ENCODE results near the gene CHCHD4.
"Not testable (repeated sequence)": the region's sequence is repeated elsewhere in the genome, so short reads cannot be mapped to it uniquely, and the experiment has no call there.

Gene CHCHD4

DNA sequence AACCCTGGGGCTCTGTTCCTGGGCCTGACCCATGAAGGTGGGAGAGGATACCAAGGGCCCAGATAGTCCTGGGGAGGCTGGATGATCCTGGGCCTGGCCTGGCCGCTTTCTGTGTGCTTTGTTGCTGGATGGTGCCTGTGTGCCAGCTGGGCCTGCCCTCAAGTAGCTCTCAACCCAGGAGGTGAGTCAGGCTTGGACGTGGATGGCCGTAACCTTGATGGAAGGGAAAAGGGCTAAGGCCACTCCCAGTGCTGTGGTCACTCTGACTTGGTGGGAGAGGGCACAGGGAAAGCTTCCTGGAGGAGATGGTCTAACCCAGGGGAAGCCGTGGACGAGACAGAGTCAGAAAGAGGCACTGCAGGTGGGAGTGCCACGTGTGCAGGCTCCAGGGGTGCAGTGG, 9.6 kb upstream of the CHCHD4 start:
- no peak for DNase-seq

DNA sequence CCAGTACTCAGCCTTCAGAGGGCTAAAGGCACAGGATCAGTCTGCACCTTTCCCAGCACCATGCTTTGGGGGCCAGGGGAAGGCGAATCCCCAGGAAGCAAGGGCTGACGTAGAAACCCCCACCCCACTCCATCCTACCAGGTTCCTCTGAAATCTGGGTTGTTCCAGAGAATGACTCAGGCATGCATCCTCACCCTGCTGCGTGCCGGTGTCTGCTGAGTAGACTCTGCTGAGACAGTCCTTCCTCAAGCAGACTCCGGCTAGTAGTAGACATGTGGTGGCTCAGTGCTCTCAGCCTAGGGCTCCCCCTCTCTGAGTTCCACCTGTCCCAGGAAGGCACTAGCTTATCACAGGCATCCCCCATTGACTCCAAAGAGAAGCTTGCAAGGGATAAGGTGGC, 9.2 kb upstream of the CHCHD4 start:
- no peak for DNase-seq

DNA sequence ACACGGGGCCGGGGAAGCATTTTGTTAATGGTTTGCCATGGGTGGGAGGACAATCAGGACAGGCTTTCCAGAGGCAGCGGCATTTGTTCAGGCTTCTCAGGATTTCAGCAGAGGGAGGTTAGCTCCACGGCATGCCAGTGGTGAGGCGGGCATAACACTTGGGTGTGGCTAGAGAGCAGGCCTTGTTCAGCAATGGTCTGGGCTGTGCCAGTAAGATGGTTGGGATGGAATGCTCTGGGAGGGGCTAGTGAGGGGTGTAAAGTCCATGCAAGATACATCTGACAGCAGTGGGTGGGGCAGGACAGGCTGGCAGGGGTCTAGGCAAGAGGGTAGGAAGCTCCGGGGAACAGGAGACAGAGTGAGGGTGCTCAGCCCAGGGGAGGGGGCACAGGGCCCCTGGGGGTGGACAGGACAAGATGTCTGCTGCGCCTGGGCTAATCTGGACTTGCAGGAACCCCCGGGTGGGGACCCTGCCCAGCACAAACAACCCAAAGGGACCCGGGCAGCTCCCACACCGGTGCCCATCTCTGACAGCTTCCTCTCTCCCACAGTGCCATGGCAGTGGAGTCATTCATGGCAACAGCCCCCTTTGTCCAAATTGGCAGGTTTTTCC, 8.6 kb upstream of the CHCHD4 start:
- no peak for DNase-seq

DNA sequence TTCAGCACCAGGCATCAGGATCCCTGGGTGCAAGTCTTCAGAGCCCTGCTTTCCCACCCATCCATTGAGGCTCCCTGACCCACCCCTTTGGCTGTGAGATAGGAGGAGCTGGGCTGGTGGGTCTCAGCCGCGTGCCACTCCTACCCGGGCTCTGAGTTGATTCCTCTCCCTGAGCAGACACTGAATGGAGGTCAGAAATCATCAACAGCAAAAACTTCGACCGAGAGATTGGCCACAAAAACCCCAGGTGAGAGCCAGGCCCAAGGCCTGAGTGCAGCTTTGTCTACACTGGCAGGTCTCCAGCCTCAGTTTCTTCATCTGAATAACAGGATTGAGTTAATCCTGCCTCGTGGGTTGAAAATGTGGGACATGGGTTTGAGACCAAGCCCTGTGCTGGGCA, 8.0 kb upstream of the CHCHD4 start:
- no peak for DNase-seq

DNA sequence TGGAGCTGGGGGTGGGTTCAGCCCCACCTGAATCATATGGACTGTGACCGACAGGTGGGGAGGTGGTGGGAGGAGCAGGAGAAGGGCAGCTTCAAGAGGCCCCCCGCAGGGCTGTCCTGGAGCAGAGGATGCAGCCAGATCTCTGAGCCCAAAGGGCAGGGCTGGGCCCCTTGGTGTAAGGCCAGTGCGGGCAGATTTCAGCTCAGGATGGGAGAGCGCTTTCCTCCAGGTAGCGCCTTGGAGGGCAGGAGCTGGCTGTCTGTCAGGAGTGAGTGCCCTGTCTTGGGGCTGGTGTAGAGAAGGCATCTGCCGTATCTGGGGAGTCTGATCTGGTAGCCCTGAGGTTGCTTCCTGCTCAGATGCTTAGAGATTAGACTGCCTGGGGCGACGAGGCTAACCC, 7.5 kb upstream of the CHCHD4 start:
- DNase-seq = no peak

GRCh38 chr3:14131134-14131533, 6.5 kb upstream of the CHCHD4 start:
- no peak for DNase-seq

- DNase-seq = no peak
Measured at GRCh38 chr3:14130707-14131106, 6.0 kb upstream of the CHCHD4 start.

GRCh38 chr3:14130230-14130629, 5.6 kb upstream of the CHCHD4 start:
- no peak for DNase-seq

GRCh38 chr3:14129296-14129695, 4.6 kb upstream of the CHCHD4 start:
- DNase-seq = no peak

DNA sequence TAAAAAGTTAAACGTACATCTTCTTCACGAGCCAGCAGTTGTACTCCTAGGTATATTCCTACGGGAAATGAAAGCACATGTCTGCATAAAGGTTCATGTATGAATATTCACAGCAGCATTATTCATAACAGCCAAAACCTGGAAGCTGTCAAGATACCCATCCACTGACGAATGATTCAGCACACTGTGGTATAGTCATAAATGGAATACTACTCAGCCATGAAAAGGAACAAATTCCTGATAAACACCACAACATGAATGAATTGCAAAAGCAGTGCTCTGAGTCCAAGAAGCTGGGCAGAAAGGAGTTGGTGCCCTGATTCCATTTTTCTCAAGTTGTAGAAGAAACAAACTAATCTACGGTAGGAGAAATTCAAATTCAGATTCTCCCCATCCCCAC, 4.1 kb upstream of the CHCHD4 start:
- DNase-seq = no peak

GRCh38 chr3:14127516-14128161, 3.0 kb upstream of the CHCHD4 start:
- DNase-seq = no peak

DNA sequence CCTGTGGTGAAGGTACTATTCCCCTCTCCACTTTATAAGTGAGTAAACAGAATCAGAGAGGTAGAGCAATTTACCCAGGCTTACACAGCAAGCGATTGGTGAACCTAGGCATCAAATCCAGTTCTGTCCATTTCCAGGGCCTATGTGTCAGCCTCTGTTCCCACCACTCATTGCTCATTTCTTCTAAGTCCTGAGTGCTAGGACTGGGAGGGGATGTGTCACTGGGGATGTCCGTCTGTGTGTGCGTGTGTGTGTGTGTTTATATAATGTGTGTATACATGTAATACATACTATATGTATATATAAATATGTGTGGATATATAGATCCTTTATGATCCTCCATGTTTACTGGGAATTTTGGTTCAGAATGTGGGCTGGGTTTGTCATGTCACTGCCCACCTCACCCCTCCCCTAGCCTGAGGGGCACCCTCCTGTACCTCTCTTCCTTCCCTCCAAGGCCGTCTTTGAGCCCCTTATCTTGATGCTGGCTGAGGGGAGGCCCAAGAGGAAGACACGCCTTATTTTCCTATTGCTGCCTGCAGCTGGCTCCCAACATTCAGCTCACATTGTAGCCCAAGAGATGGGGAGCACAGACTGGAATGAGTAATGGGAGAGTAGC, 2.3 kb upstream of the CHCHD4 start:
- no peak for DNase-seq

DNA sequence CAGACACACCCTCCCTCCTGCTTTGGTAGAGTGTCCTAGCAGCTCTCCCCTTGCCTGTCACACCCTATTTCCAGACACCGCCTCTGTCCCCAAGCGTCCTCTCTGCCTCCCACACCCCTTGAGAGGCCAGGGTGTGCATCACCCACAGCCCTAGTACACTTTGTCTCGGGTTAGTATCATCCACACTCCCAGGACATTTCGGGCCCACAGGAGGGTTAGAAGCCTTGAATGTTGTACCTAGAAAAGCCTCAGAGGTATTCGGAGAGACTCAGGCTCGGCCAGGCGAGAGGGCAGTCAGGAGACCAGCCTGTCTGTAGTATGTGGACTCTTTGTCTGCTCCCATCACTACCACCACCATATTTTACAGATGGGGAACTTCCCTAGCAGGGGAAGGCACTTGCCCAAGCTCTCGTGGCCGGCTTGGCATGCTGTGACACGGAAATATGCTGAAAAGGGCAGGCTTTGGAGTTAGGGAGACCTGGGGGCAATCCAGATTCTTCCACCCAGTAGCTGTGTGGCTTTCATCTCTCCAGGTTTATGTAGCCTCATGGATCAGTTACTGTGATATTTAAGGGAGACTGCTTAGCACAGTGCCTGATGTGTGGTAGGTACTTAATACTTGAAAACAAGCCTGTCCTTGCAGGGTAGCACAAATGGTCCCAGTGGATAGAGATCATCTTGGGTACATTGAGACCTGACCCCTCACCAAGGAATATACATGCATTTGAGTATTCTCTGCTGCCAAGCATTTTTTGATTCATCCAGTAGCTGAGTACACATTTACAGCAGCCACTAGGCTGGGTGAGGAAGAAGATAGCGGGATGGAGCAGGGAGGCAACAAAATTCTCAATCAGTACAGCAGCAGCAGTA, 1.6 kb upstream of the CHCHD4 start:
- DNase-seq = peak in 1 of 2 donors; percentile 50

- peak; percentile 68 to 88 for DNase-seq
Measured at GRCh38 chr3:14125193-14126016, 735 bp upstream of the CHCHD4 start.

DNA sequence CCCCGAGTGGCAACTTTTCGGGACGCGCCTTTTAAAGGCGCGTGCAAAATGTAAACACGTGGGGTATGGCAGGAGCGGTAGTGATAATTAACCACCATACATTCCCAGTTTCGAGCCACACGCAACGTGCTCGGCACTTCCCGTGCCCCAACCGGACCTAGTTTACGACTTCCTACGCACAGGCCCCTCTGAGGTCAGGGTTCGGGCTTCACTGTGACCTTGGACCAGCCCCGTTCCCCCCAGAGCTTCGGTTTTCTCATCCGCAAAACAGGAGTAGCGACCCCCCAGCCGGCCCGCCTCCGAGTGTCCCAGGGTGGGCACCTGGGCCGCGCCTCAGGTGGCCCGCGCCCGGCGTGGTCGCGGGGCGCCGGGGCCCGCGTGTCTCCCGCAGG, 451 bp downstream of the CHCHD4 start:
- peak; percentile 71 to 86 for DNase-seq

- DNase-seq = no peak
Measured at GRCh38 chr3:14123308-14124222, 1.1 kb downstream of the CHCHD4 start.

GRCh38 chr3:14122301-14122700, 2.4 kb downstream of the CHCHD4 start:
- DNase-seq = no peak

DNA sequence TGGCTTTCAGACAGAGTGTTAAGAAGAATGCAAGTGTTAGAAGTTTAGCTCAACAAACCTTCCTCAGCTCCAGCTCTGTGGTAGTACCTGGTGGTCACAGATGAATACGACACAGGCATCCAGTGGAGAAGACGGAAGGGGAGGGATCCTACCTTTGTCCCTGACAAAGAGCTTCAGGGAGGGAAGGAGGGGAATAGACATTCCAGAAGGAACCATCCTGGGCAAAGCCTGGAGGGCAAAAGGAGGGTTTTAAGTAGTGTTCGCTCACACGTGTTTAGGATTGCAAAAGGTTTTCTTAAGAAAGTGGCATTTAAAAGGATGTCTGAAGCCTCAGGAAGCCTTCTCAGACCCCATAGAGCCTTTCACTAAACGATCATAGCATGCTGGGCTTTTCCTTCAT, 2.8 kb downstream of the CHCHD4 start:
- DNase-seq = no peak

GRCh38 chr3:14120921-14121448, 3.7 kb downstream of the CHCHD4 start:
- not testable (repeated sequence) for DNase-seq

GRCh38 chr3:14120111-14120920, 4.4 kb downstream of the CHCHD4 start:
- no peak for DNase-seq
